Fibroblast of lung (primary cell): ENCODE measurements around the gene PLK3. TPM values are rescaled to one million over a fixed set of nuclear protein-coding genes. Genes with fewer than 3 reads are reported as not detected.

Source experiments
- DNase-seq, 2 donors: peaks; one replicate each; pipeline versions ENCODE4 v3.0.0 to v3.0.0-alpha.2; 2010; ENCODE audit warnings: low read depth in 2 of 2
- H2AFZ ChIP-seq: 2 replicates; pipeline ENCODE4 v1.5.1; 2012; ENCODE audit warnings: low read length, control low read depth, inconsistent platforms
- H3K27ac ChIP-seq: 2 replicates; pipeline ENCODE4 v1.5.1; 2011; ENCODE audit warnings: low read length, control low read depth; ENCODE audit not compliant: insufficient read depth
- H3K27me3 ChIP-seq: 2 replicates; pipeline ENCODE4 v1.5.1; 2011; ENCODE audit warnings: mild to moderate bottlenecking, low read length; ENCODE audit not compliant: control insufficient read depth, insufficient read depth
- H3K36me3 ChIP-seq: 2 replicates; pipeline ENCODE4 v1.5.1; 2011; ENCODE audit warnings: low read length; ENCODE audit not compliant: control insufficient read depth, insufficient read depth
- H3K4me1 ChIP-seq: 2 replicates; pipeline ENCODE4 v1.5.1; 2011; ENCODE audit warnings: low read length; ENCODE audit not compliant: control insufficient read depth, insufficient read depth; ENCODE audit errors: extremely low read depth
- H3K4me2 ChIP-seq: 2 replicates; pipeline ENCODE4 v1.5.1; 2011; ENCODE audit warnings: low read length, control low read depth; ENCODE audit not compliant: insufficient read depth; ENCODE audit errors: extremely low read depth
- H3K4me3 ChIP-seq, 4 experiments: fragments of 200-600 bp in 1 of 4; sonication (generic) in 1 of 4; replicated peaks in 1 of 4; 2 replicates each; pipeline ENCODE4 v1.5.1; 2011 to 2016; ENCODE audit warnings: low read length in 4 of 4, low read depth in 3 of 4, mild to moderate bottlenecking in 3 of 4, control low read depth in 2 of 4, inconsistent platforms in 1 of 4, mixed read lengths in 1 of 4; ENCODE audit not compliant: insufficient read depth in 1 of 4; ENCODE audit errors: control extremely low read depth in 1 of 4
- H3K79me2 ChIP-seq: 2 replicates; pipeline ENCODE4 v1.5.1; 2012; ENCODE audit warnings: mild to moderate bottlenecking, low read length, inconsistent platforms; ENCODE audit not compliant: control insufficient read depth, insufficient read depth
- H3K9ac ChIP-seq: 2 replicates; pipeline ENCODE4 v1.5.1; 2011; ENCODE audit warnings: mild to moderate bottlenecking, low read length, control low read depth; ENCODE audit not compliant: insufficient read depth
- H3K9me3 ChIP-seq: 2 replicates; pipeline ENCODE4 v1.5.1; 2012; ENCODE audit warnings: low read depth, low read length; ENCODE audit not compliant: control insufficient read depth, insufficient read depth
- H4K20me1 ChIP-seq: 2 replicates; pipeline ENCODE4 v1.5.1; 2011; ENCODE audit warnings: low read length; ENCODE audit not compliant: control insufficient read depth, insufficient read depth; ENCODE audit errors: extremely low read depth
- CTCF ChIP-seq, 2 donors: IDR thresholded peaks in 1 of 2; conservative IDR thresholded peaks in 1 of 2; 1 replicate in 1 of 2; 2 replicates in 1 of 2; pipeline ENCODE4 v1.5.1; 2011 to 2012; ENCODE audit warnings: low read length in 2 of 2, control low read depth in 1 of 2, inconsistent platforms in 1 of 2, low read depth in 1 of 2, mild to moderate bottlenecking in 1 of 2
- EZH2 ChIP-seq: IDR thresholded peaks from 2 replicates; pipeline ENCODE4 v1.5.1; 2012; ENCODE audit warnings: low read length, control low read depth, mild to moderate bottlenecking; ENCODE audit errors: missing control alignments
- polyA plus RNA-seq, 2 donors: library from polyadenylated mRNA; depleted of rRNA in 1 of 2; stranded (reverse) in 1 of 2; unstranded in 1 of 2; fragments of >200 nt; gene quantifications; 2 replicates each; pipeline ENCODE4 v1.2.1, GENCODE V29; 2011 to 2012; ENCODE audit warnings: missing spikeins in 1 of 2
- total RNA-seq: library from RNA; depleted of rRNA; stranded (reverse); fragments of >200 nt; gene quantifications from 2 replicates; pipeline ENCODE4 v1.2.1, GENCODE V29; 2014

Gene PLK3
- total and polyA plus RNA-seq, 2 donors (not counting 1 experiment from before 2014, with no cell fraction given), result 12.2 to 30.6 TPM

- H4K20me1 ChIP-seq, result no peaks in the 10 kb centered on the region
- H3K4me2 ChIP-seq, result no peak overlapping the region
- no peak for TF ChIP-seq CTCF (conservative IDR thresholded peaks at IDR 0.05 in 1 of 2, IDR thresholded peaks at IDR 0.05 in 1 of 2; ENCODE audit: low read depth in 1 of 2, low read length in 2 of 2)
- TF ChIP-seq EZH2, result no peak
- H3K27me3 ChIP-seq, result no peaks in the 10 kb centered on the region
- no peaks in the 10 kb centered on the region for H3K9me3 ChIP-seq
- no peaks in the 10 kb centered on the region for H3K4me1 ChIP-seq
- no peaks in the 10 kb centered on the region for H3K36me3 ChIP-seq
- DNase-seq, result no peak
- H3K79me2 ChIP-seq, result no peaks in the 10 kb centered on the region
- no peak overlapping the region for H2AFZ ChIP-seq
- no peak overlapping the region for H3K4me3 ChIP-seq
- H3K9ac ChIP-seq, result no peak overlapping the region
- H3K27ac ChIP-seq, result no peak overlapping the region
Observed at GRCh38 chr1:44849575-44850132, 49.5 kb downstream of the PLK3 start.

GRCh38 chr1:44851308-44851707 is 51.1 kb downstream of the PLK3 start:
- Histone ChIP-seq H3K79me2 (no peaks in the 10 kb centered on the region), H3K4me1 (no peaks in the 10 kb centered on the region), H3K27ac (no peak overlapping the region), H2AFZ (no peak overlapping the region), H3K36me3 (no peaks in the 10 kb centered on the region), H4K20me1 (no peaks in the 10 kb centered on the region), H3K9me3 (no peaks in the 10 kb centered on the region), H3K4me2 (no peak overlapping the region), H3K9ac (no peak overlapping the region), H3K4me3 (no peak overlapping the region), H3K27me3 (no peaks in the 10 kb centered on the region)
- no peak for DNase-seq
- TF ChIP-seq EZH2, result no peak
- TF ChIP-seq CTCF (conservative IDR thresholded peaks at IDR 0.05 in 1 of 2, IDR thresholded peaks at IDR 0.05 in 1 of 2; ENCODE audit: low read depth in 1 of 2, low read length in 2 of 2), result no peak

- no peak overlapping the region for H3K9ac ChIP-seq
- H3K79me2 ChIP-seq, result no peaks in the 10 kb centered on the region
- no peak overlapping the region for H3K4me2 ChIP-seq
- no peak overlapping the region for H3K27ac ChIP-seq
- no peak for DNase-seq
- H3K36me3 ChIP-seq, result peaks cover 2% of the 10 kb centered on the region
- H3K9me3 ChIP-seq, result no peaks in the 10 kb centered on the region
- H2AFZ ChIP-seq, result no peak overlapping the region
- H3K4me3 ChIP-seq, result no peak overlapping the region
- no peaks in the 10 kb centered on the region for H4K20me1 ChIP-seq
- no peak for TF ChIP-seq CTCF (conservative IDR thresholded peaks at IDR 0.05 in 1 of 2, IDR thresholded peaks at IDR 0.05 in 1 of 2; ENCODE audit: low read depth in 1 of 2, low read length in 2 of 2)
- no peak for TF ChIP-seq EZH2
- H3K4me1 ChIP-seq, result no peaks in the 10 kb centered on the region
- no peaks in the 10 kb centered on the region for H3K27me3 ChIP-seq
Observed at GRCh38 chr1:44853201-44853600, 53.0 kb downstream of the PLK3 start.
